Muscle of leg (tissue), 11 donors: Measurements from ENCODE around the gene NPAS4. TPM values are rescaled to one million over a fixed set of nuclear protein-coding genes. Genes with fewer than 3 reads are reported as not detected.

Source experiments
- DNase-seq: peaks from one replicate; pipeline ENCODE4 v3.0.0; 2013
- H3K27ac ChIP-seq: one replicate; pipeline ENCODE4 v1.5.1; 2013; ENCODE audit warnings: mild to moderate bottlenecking, low read length, control low read depth
- H3K27me3 ChIP-seq: one replicate; pipeline ENCODE4 v1.6.1; 2013; ENCODE audit warnings: low read length; ENCODE audit not compliant: control insufficient read depth, insufficient read depth
- H3K36me3 ChIP-seq: one replicate; pipeline ENCODE4 v1.6.1; 2013; ENCODE audit warnings: low read length; ENCODE audit not compliant: control insufficient read depth, insufficient read depth
- H3K4me1 ChIP-seq: one replicate; pipeline ENCODE4 v1.6.1; 2013; ENCODE audit warnings: low read length; ENCODE audit not compliant: control insufficient read depth, insufficient read depth
- H3K4me3 ChIP-seq: one replicate; pipeline ENCODE4 v1.5.1; 2013; ENCODE audit warnings: low read length, control low read depth
- H3K9me3 ChIP-seq: replicated peaks from 2 replicates; pipeline ENCODE4 v1.6.1; 2013; ENCODE audit warnings: low read depth, low read length; ENCODE audit not compliant: control insufficient read depth
- WGBS: methylation state at CpG from one replicate; pipeline ENCODE4 v1.1.5; 2013; ENCODE audit warnings: missing lambda C conversion rate; ENCODE audit not compliant: insufficient coverage; 5-methylcytosine and 5-hydroxymethylcytosine counted together
- polyA plus RNA-seq, 8 donors: library from polyadenylated mRNA; unstranded; fragments of 120-200 nt; gene quantifications; one replicate each; pipeline versions ENCODE4 v1.2.1 to v1.2.3, GENCODE V29; 2013; ENCODE audit warnings: inconsistent platforms in 1 of 8, low replicate concordance in 1 of 8; ENCODE audit not compliant: insufficient read length in 8 of 8, insufficient read depth in 1 of 8
- total RNA-seq: library from RNA; stranded (reverse); fragments of 120-200 nt; gene quantifications from one replicate; pipeline ENCODE4 v1.2.4, GENCODE V29; 2013

The NPAS4 gene
- total and polyA plus RNA-seq, 9 donors: 0.05 to 0.57 (median 0.17) TPM; not detected in 1

DNA sequence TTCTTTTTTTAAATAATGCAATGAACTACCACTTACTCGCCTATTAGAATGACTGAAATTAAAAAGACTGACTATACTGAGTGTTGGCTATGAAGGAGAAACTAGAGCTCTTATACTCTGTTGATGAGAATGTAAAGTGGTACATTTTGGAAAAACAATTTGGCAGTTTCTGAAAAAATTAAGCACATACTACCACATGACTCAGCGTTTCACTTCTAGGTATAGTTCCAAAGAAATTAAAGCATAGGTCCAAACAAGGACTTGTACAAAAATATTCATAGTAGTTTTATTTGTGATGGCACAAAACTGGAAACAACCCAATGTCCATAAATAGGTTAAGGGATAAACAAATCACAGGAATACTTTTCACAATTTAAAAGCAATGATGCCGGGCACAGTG, 26.9 kb upstream of the NPAS4 start:
- Histone ChIP-seq H3K4me1 (no peaks in the 10 kb centered on the region), H3K9me3 (no peaks in the 10 kb centered on the region), H3K27me3 (peaks cover 10% of the 10 kb centered on the region), H3K4me3 (no peak overlapping the region), H3K36me3 (no peaks in the 10 kb centered on the region), H3K27ac (no peak overlapping the region)
- no CpG with 5 or more reads among the region's 3 CpGs for WGBS
- no peak for DNase-seq

DNA sequence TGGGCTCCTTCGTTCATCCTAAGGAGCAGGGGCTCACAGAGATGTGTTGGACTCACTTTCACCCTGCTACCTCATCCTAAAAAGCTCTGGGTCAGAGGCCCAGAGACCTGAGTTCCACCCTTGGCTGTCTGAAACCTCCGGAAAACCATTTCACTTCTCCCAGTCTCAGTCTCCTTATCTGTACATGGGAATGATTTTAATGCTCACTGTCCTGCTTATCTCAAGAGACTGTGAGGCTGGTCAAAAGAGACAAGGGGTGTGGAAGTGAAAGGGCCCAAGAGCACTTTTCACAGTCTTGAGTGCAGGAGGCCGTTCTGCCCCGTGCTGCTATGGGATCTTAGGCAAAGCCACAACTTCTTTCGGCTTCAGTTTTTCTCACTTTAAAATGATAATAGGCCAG, 13.2 kb upstream of the NPAS4 start:
- peaks cover 16% of the 10 kb centered on the region for H3K27me3 ChIP-seq
- 77% methylated on average over 3 of the region's 5 CpGs for WGBS

DNA sequence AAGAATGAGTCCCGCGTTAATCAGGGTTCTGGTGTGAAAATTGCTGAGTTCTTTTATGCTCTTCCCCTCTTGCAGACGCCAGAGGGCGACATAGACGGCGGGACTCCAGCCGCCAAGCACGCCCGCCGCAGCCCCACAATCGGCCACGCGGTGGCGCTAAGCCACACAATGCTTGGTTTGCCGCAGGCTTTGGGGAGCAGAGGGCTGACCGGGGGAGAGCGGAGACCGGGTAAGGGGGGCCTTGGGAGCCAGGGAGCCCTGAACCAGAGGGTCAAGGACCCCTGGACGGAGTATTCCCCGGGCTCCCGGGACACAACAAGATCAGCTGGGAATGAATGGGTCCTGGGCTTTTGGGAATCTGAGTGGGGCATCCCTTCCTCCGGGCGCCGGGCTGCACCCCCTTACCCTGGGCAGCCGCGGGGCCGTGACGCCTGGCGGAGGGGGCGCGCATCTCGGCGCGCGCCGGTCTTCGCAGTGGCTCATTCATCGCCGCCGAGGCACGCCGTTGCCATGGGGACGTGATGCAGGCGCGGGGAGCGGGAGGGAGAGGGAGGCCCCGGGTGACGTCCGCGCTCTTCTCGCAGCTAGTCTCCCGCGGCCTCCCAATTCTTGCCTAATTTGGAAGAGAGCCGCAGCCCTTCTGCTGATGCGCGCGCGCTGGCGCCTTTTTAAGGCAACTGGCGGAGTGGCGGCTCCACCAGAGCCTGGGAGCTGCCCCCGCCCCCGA, 12.2 kb upstream of the NPAS4 start:
- no peak overlapping the region for H3K27ac ChIP-seq

More for the DNA sequence above, 13.2 kb upstream of the NPAS4 start:
- Histone ChIP-seq H3K4me1 (peaks cover 10% of the 10 kb centered on the region), H3K9me3 (no peaks in the 10 kb centered on the region), H3K27ac (no peak overlapping the region), H3K36me3 (no peaks in the 10 kb centered on the region), H3K4me3 (no peak overlapping the region)
- no peak for DNase-seq

DNA sequence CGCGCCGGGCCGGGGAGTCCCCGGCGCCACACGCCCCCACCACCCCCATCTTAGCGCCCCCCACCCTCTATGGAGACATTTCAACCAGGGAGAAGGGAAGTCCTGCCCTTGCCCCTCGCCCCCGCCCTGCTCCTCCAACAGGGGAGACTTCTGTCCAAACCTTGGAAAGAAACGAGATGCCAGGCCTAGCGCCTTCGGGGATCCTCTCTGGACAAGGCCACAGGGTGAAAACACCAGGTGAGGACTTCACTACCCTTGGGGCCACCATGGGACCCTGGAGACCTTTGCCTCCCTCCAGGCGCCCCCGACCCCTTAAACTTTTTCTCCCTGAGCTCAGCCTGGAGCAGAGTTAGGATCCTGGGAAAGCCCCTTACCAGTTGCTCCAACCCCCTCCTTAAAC, 11.6 kb upstream of the NPAS4 start:
- Histone ChIP-seq H3K27me3 (peaks cover 16% of the 10 kb centered on the region), H3K9me3 (no peaks in the 10 kb centered on the region), H3K36me3 (no peaks in the 10 kb centered on the region), H3K27ac (no peak overlapping the region), H3K4me3 (no peak overlapping the region), H3K4me1 (peaks cover 10% of the 10 kb centered on the region)
- DNase-seq: no peak
- 38% methylated on average over 6 of the region's 15 CpGs for WGBS

More for the DNA sequence above, 12.2 kb upstream of the NPAS4 start:
- H3K36me3 ChIP-seq: no peaks in the 10 kb centered on the region
- WGBS: under 1% methylated on average over 56 of the region's 63 CpGs
- H3K4me3 ChIP-seq: peak overlapping the region; percentile 29
- peaks cover 10% of the 10 kb centered on the region for H3K4me1 ChIP-seq
- H3K27me3 ChIP-seq: peaks cover 13% of the 10 kb centered on the region
- no peaks in the 10 kb centered on the region for H3K9me3 ChIP-seq
- DNase-seq: peak; percentile 90

DNA sequence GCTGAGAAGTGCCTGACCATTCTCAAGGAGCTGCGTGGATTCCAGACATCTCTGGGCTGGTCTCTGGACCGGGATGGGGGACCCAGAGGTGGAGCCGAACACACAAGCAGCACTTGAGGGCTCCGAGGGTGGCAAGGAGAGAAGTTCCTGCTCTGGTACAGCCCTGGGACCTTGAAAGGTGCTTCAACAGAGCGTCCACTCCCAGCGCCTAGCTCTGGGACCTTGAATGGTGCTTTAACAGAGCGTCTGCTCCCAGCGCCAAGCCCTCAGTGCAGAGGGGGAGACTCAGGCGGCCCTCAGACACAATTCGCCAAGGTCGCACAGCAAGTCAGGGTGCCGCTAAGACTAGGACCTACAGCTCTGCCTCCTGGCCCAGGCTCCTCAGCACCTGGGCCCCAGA, 10.6 kb upstream of the NPAS4 start:
- WGBS: 90% methylated on average over 12 of the region's 12 CpGs
- no peak for DNase-seq
- H3K27me3 ChIP-seq: peaks cover 16% of the 10 kb centered on the region
- no peak overlapping the region for H3K4me3 ChIP-seq
- no peaks in the 10 kb centered on the region for H3K36me3 ChIP-seq
- peaks cover 10% of the 10 kb centered on the region for H3K4me1 ChIP-seq
- H3K27ac ChIP-seq: no peak overlapping the region
- H3K9me3 ChIP-seq: no peaks in the 10 kb centered on the region

DNA sequence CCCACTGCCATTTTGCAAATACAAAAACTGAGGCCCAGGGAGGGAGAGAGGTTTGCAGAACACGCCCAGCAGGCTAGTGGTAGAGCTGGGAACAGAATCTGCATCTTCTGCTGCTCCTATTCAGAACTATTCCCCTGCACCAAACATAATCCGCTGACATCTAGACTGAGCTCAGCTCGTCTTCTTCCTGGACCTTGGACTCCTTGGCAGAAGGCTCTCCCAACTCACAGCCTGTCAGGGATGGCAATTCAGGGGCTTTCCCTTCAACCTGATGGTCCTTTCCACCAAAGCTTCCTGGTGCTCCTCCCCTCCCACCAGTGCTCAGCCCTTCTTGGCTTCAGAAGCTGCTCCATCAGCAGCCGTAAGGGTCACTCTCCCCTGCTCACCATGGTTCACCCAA, 9.5 kb upstream of the NPAS4 start:
- H3K27ac ChIP-seq: no peak overlapping the region
- no peak overlapping the region for H3K4me3 ChIP-seq
- no peaks in the 10 kb centered on the region for H3K36me3 ChIP-seq
- H3K9me3 ChIP-seq: no peaks in the 10 kb centered on the region
- WGBS: 61% methylated on average over 3 of the region's 4 CpGs
- DNase-seq: no peak
- peaks cover 12% of the 10 kb centered on the region for H3K27me3 ChIP-seq
- peaks cover 10% of the 10 kb centered on the region for H3K4me1 ChIP-seq

DNA sequence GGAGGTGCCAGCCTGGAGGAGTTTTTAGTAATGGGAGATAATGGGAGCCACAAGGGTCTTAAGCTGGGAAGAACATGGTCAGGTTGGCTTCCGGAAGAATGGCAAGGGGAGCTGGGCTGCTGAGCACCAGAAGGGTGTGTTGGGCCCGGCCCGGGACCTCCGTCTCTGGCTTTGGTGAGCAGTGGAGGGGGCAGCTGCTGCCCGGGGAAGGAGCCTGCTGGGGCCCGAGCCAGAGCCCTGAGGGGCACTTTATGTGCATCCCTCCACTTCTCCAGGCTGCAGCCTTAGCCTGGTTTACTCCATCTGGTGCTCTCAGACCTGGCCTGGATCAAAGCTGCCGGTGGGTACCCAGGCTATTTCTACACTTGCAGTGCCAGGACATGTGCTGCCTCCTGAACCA, 8.7 kb upstream of the NPAS4 start:
- peaks cover 12% of the 10 kb centered on the region for H3K27me3 ChIP-seq
- no peaks in the 10 kb centered on the region for H3K9me3 ChIP-seq
- peaks cover 10% of the 10 kb centered on the region for H3K4me1 ChIP-seq
- no peak overlapping the region for H3K27ac ChIP-seq
- H3K4me3 ChIP-seq: no peak overlapping the region
- no peaks in the 10 kb centered on the region for H3K36me3 ChIP-seq
- WGBS: 81% methylated on average over 5 of the region's 7 CpGs
- DNase-seq: no peak

DNA sequence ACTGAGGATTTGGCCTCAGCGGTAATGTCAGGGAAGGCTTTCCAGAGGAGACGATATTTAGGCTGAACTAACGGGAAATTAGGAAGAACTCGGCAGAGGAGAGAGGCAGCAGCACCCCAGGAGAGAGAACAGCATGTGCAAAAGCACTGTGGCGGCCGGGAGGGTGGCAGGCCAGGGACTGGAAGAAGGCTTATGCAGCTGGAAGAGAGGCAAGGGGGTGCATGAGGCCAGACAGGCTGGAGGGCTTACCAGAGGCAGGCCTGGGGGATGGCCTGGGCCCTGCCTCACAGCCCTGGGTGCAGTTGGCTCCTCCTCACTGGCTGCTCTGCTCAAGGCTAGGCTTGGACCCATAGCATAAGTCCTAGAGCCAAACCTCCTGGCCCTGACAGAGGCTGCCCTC, 7.7 kb upstream of the NPAS4 start:
- H3K9me3 ChIP-seq: no peaks in the 10 kb centered on the region
- peaks cover 12% of the 10 kb centered on the region for H3K27me3 ChIP-seq
- H3K4me3 ChIP-seq: no peak overlapping the region
- DNase-seq: no peak
- H3K36me3 ChIP-seq: no peaks in the 10 kb centered on the region
- peaks cover 12% of the 10 kb centered on the region for H3K4me1 ChIP-seq
- WGBS: 71% methylated on average over 6 of the region's 6 CpGs
- H3K27ac ChIP-seq: no peak overlapping the region

DNA sequence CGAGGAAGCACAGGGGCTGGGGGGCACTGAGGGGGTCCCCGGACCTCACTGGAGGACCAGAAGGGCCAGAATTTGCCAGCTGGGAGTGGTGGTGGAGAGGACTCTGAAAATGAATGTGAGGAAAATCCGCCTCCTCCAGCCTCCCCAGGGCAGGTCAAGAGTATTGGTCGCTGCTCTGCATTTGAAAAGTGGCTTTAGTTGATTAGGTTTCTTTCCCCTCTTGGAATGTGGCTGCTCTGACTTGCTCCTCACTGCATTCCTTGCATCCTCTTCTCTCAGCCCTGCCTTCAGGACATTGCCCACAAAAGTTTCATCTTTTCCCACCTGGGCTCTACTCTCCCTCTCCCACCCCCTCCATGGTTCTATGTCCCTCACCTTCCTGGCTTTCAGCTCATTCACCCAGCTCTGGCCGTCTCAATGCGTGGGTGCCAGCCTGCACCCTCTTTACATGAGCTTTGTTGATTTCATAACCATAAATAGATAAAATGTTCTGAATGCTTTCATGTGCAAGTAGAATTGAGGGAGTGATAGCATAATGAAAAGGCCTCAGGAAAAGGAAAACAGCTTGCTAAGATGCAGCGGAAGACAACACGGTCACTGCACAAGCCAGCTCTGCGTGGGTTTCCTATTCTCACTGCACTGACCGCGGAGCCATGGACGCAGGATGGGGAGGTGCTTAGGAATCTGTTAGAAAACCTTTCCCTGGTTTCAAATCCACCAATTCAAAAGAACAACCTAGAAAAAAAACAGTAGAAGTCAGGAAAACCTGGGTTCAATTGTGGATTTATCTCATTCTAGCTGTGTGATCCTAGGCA, 6.5 kb upstream of the NPAS4 start:
- H3K9me3 ChIP-seq: no peaks in the 10 kb centered on the region
- peaks cover 16% of the 10 kb centered on the region for H3K4me1 ChIP-seq
- no peak overlapping the region for H3K4me3 ChIP-seq
- DNase-seq: no peak
- no peak overlapping the region for H3K27ac ChIP-seq
- 62% methylated on average over 3 of the region's 12 CpGs for WGBS
- no peaks in the 10 kb centered on the region for H3K36me3 ChIP-seq
- H3K27me3 ChIP-seq: peaks cover 15% of the 10 kb centered on the region

DNA sequence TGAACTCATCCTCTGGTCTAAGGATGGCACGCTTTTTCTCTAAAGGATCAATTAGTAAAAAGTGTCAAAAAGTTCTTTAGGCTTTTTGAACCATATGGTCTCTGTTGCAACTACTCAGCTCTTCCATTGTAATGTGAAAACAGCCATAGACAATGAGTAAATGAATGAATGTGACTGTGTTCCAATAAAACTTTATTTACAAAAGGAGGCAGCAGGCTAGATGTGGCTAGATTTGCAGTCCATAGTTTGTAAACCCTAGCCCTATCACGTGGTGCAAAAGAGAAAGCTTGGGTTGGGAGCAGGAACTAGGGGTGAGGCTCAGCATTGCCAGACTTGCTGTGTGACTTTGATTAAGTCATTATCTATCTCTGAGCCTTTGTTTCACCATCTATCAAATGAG, 5.4 kb upstream of the NPAS4 start:
- peaks cover 18% of the 10 kb centered on the region for H3K27me3 ChIP-seq
- WGBS: 40% methylated on average over 1 of the region's 2 CpGs
- no peak overlapping the region for H3K4me3 ChIP-seq
- H3K4me1 ChIP-seq: peaks cover 20% of the 10 kb centered on the region
- no peaks in the 10 kb centered on the region for H3K36me3 ChIP-seq
- H3K9me3 ChIP-seq: no peaks in the 10 kb centered on the region
- no peak overlapping the region for H3K27ac ChIP-seq
- DNase-seq: no peak
